Stimulated activated CD4-positive, alpha-beta T cell treated with anti-CD3 and anti-CD28 coated beads, TNF-alpha, amount 100 ng/mL, for 4 hours (primary cell): ENCODE measurements around the gene PPP6R1.

Experiments
- DNase-seq, 3 experiments: peaks; one replicate each; pipeline ENCODE4 v3.0.0-alpha.2; 2020; ENCODE audit warnings: low read depth in 3 of 3

PPP6R1 gene

DNA sequence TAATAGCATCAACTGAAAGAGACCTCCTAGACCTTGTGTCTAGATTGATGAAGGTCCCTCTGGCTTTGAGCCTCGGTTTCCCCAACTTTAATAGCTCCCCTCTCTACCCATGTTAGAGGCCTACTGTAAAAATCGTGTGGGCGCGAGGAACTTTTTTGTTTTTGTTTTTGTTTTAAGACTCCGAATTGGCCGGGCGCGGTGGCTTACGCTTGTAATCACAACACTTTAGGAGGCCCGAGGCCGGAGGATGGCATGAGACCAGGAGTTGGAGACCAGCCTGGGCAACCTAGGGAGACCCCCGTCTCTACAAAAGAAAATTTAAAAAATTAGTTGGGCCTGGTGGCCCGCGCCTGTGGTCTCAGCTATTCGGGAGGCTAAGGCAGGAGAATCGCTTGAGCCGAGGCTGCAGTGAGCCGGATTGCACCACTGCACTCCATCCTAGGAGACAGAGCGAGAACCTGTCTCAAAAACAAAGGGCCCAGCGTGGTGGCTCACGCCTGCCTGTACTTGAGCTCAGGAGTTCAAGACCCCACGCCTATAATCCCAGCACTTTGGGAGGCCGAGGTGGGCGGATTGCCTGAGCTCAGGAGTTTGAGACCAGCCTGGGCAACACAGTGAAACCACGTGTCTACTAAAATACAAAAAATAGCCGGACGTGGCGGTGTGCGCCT is 858 bp upstream of the PPP6R1 start:
- DNase-seq: no peak

GRCh38 chr19:55258476-55258827 is 365 bp downstream of the PPP6R1 start:
- peak in 1 of 3 experiments; percentile 47 for DNase-seq

DNA sequence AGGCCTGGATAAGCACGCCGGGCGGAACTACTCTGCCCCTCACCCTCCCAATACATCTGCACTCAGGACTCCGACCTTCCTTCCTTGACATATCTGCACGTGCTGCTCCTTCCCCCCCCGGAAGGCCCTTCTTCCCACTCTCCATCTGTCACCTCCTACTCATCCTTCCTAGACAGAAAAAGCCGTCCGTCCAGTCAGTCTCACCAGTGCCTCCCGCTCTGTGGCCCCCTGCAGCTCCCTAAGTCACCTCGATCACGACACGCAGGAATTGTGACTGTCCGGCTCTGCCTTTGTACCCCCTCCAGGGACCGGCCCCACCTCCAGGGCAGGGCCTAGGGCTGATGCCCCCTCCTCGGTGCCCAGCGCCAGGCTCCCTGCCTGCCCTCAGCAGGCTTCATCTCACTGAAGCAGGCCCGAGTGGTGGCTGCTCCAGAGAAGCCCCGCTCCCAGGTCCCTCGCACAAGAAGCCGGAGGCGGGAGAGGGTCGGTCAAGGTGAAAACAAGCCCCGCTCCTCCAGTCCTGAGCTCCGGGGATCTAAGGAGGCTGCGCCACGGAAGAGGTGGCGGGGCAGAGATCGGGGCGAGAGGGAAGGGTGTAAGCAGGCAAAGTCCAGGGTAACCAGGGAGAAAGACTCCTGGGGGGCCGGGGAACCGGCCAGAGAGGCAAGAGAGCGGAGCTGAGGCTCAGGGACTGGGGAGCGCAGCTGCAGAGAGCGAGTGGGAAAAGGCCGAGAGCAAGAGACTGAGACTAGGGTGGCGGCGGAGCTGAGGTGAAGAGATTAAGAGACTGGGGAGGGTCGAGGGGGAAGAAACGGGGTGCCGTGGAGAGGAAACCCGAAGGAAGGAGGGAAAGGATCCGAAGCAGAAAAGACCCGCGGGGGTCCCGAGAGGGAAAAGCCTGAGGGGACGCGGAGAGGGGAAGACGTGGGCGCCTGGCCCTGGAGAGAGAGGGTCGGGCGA is 1.1 kb downstream of the PPP6R1 start:
- DNase-seq: no peak

DNA sequence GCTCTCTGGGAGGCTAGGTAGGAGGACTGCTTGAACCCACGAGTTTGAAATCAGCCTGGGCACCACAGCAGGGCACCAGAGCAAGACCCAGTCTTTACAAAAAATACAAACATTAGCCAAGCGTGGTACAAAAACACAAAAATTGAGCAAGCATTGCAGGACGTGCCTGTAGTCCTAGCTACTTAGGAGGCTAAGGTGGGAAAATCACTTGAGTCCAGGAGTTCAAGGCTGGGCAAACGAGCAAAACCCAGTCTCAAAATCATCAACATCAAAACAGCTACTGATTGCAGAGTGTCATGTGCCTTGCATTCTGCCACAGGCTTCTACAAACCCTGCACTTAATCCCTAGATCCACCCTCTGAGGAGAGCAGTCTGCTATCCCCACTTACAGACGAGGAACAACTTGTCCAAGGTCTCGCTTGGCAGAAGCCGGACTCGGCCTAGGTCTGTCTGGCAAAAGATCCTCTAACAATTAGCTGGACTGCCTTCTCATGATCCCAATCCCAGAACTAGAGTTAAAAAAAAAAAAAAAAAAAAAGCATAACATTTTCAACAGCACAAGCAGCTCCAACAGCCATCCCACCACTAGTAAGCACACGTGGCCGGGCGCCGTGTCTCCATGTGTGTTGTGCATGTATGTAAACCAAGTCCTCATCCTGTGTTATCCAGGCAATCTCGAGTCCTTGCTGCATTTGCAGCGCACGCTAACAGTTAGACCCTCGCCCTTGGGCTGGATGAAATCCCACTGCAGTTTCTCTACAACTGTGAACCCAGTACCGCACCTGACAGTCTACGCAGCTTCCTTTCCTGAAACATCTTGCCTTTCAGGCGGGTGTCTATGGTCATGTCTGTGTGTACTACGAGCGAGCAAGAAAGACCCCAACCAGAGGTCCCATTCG is 2.0 kb downstream of the PPP6R1 start:
- DNase-seq: no peak

DNA sequence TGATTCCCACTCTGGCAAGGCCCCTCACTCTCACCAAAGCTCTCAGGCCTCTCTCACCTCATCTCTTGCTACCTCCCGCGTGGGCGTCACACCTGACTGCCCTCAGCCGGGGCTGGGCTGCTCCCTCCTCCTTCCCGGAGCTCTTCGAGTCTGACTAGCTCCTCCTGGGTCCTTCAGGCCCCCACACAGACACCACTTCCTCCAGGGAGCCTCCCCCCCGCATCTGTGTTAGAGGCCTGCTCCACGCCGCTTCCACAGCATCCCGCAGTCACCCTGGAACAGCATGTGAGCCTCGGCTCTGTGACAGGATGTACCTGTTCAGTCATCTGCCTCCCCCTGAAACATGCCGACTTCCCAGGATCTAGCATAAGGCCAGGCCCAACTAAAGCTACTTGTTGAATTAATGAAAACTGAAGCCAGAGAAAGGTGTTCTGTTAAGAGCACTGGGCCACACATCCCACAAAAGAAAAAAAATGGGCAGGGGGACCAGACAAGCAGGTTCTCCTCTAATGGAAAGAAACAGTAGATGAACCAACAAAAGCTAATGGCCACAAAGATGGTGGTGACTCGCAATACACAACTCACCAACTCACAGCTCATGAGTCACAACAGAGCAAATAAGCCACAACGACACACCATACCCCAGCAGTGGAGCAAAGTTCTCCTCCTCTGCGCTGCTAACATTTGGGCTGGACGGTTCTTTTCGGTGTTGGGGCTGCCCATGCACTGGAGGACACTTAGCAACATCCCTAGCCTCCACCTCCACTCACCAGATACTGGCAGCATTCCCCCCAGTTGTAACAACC is 3.0 kb downstream of the PPP6R1 start:
- DNase-seq: peak in 2 of 3 experiments; percentile 21 to 33

DNA sequence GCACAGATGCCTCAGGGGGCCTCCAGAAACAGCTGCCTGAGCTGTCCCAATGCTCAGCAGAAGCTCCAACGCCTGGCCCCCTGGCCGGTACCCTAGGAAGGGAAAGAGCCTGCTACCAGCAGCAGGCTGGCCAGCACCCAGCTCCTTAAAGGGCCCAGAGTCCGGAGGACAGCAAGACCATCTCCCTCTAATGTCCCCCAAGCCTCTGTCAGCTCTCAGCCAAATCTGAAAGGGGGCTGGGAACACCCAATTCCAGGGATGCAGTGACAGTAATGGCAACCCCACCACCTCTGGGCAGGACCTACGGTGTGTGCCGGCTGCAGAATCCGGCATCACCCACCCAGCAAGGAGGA is 4.2 kb downstream of the PPP6R1 start:
- DNase-seq: no peak

DNA sequence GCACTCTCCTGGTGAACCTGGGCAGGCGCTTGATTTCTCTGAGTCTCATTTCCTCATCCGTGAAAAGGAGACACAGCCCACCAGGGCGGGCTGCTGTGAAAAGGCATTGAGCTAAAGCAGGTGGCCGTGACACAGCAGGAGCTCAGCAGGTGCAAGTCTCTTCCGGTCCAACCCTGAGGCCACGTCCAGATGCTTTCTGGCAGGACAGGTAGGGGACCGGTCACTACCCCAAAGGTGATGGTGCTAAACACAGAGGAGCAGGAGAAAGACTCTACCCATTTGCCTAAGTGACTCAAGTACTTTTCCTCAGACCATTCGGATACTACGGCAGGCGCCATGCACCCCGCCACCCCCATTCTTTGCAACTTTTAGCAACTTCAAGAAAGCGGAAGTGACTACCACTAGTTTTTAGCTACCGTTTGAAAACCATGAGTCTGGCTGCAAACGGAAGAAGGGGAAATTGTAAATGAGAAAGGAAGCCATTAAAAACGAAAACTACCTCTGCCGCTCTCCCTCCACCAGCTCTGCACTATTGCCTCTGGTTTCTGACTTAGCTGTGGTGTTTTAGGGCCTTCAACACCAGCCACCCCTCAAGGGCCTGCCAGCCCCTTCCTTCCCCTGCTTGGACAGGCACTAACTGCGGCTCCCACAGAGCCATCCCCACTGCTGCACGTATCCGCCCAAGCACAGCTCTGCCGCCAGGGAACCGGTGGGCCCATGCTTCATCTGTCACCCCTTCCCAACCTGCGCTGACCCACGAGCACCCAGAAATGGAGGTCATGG is 4.8 kb downstream of the PPP6R1 start:
- peak in 2 of 3 experiments; percentile 32 to 37 for DNase-seq

- no peak for DNase-seq
These were observed 5.8 kb downstream of the PPP6R1 start for GRCh38 chr19:55252760-55253663.

GRCh38 chr19:55251341-55252081 is 7.3 kb downstream of the PPP6R1 start:
- DNase-seq: no peak

GRCh38 chr19:55250262-55251036 is 8.4 kb downstream of the PPP6R1 start:
- DNase-seq: no peak

DNA sequence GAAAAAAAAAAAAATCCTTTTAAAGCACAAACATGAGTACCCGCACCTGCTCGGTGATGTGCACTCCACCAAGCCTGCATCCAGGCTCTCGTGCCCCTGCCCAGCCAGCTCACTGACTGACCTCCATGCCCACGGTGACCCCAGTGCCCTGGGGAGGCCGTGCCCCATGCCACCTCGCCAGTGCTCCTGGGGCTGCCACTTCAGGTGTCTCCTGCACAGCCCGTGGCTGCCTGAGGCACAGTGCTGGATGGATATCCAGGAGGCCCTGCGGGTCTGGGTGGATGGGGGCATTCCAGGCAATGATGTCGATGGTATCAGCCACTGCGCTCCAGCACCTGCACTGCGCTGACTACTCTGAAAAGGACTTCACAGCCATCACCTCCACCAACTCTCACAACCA is 9.0 kb downstream of the PPP6R1 start:
- DNase-seq: no peak

GRCh38 chr19:55248704-55249103 is 10.1 kb downstream of the PPP6R1 start:
- DNase-seq: no peak

DNA sequence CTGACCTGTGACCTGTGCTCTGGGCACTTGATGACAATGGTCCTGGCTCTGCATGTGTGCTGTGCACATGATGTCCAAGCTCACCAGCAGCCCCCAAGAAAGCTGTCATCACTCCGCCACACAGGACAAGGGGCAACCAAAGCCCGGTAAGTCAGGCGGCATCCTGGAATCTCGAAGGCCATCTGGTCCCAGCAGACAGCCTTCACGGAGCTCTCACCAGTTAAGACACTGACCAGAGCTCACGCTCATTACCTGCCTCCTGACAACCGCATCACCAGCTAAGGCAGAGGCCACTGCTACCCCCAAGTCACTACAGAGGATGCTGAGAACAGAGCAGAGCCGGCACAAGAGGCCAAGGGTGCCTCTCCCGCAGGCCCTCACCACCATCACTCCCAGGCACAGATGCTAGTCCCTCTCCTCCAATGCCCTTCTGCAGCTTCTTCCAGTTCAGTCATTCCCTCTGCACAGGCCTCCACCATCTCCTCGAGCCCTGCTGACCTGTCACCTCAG is 10.6 kb downstream of the PPP6R1 start:
- DNase-seq: no peak

DNA sequence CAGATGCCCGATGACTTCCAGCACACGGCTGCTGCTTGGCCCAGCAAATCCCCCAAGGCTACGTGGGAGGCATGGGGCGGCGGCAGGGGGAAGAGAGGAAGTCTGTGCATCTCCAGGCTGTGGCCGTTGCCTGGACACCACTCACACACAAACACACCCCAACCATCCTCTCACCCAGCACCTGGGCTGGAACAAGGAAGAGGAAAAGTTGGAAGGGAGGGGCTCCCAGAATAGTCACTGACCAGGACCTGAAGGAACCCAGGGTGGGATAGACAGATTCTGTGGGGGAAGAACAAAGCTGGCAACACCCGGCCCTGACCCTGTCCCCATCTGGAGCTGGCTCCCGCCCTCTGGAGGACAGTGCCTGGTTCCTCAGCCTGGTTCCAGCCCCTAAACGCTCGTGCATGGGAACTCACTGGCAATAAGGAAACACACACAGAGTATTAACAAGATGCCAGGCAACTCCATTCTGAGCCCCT is 11.2 kb downstream of the PPP6R1 start:
- DNase-seq: no peak

DNA sequence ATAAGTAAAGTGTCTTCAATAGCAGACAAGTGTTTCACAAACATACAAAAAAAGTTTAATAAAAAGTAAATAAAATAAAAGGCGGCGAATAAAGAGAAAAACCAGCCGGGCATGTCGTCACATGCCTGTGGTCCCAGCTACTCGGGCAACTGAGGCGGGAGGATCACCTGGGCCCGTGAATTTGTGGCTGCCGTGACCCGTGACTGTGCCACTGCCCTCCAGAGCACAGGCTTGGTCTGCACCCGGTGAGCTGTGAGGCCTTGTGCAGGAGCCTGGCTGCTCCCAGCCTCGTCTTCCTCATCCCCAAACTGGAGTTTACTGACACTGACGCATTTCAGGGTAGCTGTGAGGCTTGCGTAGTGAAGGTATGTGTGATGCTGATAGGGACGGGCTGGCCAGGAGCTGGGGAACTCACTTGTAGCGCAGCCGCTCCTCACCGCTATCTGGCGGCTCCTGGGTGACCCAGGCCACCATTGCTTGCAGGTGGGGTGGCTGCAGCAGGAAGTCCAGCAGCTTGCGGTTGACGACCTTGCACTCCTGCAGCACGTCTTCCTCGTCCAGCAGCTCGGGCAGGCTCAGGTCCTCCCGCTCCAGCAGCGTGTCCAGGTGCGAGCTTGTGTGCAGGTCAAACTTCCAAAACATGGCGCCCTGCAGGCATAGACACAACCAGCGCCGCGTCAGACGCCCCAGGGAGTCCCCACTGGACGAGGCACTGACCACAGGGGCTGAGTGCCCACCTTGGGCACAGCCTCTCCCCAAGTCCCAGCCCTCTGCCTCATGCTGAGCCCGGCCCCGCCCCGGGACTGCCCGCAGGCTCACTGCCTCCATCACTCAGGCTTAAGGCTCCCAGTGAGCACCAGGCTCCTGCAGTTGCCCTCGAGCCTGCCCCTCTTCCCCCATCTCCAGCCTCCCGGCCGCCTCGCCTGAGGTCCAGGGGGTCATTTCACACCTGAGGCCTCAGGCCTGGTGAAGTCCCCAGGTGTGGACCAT is 12.1 kb downstream of the PPP6R1 start:
- no peak for DNase-seq

DNA sequence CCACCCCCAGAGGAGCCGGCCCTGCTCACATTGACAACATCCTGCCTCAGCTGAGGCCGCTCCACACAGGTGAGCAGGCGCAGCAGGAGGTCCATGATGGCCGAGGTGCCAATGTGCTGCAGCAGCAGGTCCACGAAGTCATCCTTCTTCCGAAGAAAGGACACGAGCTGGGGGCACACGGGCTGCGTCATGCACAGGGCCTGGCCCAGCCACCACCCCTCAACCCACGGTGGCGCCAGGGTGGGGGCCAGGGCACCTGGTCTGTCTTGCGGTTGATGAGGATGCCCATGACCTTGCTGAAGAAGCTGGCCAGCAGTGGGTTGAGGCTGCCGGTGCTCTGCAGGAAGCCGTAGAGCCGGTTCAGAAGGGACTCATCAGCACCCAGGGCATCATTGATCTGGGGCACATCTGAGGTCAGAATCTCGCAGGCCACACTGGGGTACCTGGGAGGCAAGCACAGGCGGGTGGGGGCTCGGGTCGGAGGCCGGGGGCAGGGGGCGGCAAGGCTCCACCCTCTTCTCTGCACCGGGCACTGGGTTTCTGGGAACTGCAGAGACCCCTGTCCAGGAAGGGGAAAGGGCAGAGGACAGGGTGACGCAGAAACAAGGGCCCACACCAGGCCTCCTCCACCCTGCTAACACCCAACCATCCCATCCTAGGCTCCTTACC is 13.4 kb downstream of the PPP6R1 start:
- no peak for DNase-seq
